ENCODE results near the gene AOPEP.
"Not testable (repeated sequence)": the region's sequence is repeated elsewhere in the genome, so short reads cannot be mapped to it uniquely, and the experiment has no call there.

Gene AOPEP

GRCh38 chr9:94945197-94946144, 219.0 kb downstream of the AOPEP start:
- DNase-seq: peak; percentile 91

GRCh38 chr9:94946256-94946655, 219.8 kb downstream of the AOPEP start:
- DNase-seq: no peak

- no peak for DNase-seq
These were observed 222.2 kb downstream of the AOPEP start for GRCh38 chr9:94948567-94949235.

- no peak for DNase-seq
These were observed 222.9 kb downstream of the AOPEP start for GRCh38 chr9:94949370-94949769.

GRCh38 chr9:94950040-94950578, 223.6 kb downstream of the AOPEP start:
- no peak for DNase-seq

- DNase-seq: peak; percentile 29
These were observed 224.3 kb downstream of the AOPEP start for GRCh38 chr9:94950579-94951323.

GRCh38 chr9:94951324-94952135, 225.0 kb downstream of the AOPEP start:
- no peak for DNase-seq

- DNase-seq: no peak
These were observed 226.3 kb downstream of the AOPEP start for GRCh38 chr9:94952565-94953373.

GRCh38 chr9:94956731-94957130, 230.2 kb downstream of the AOPEP start:
- DNase-seq: no peak

- no peak for DNase-seq
These were observed 234.5 kb downstream of the AOPEP start for GRCh38 chr9:94960964-94961363.

- DNase-seq: no peak
These were observed 235.4 kb downstream of the AOPEP start for GRCh38 chr9:94961870-94962269.

- DNase-seq: not testable (repeated sequence)
These were observed 239.1 kb downstream of the AOPEP start for GRCh38 chr9:94965631-94966030.

- not testable (repeated sequence) for DNase-seq
These were observed 239.5 kb downstream of the AOPEP start for GRCh38 chr9:94966046-94966445.

GRCh38 chr9:94967482-94967881, 241.0 kb downstream of the AOPEP start:
- DNase-seq: no peak

GRCh38 chr9:94971378-94972131, 245.1 kb downstream of the AOPEP start:
- no peak for DNase-seq

- DNase-seq: peak; percentile 20
These were observed 247.0 kb downstream of the AOPEP start for GRCh38 chr9:94973451-94973941.

- DNase-seq: no peak
These were observed 247.8 kb downstream of the AOPEP start for GRCh38 chr9:94974154-94974879.

GRCh38 chr9:94975480-94975879, 249.0 kb downstream of the AOPEP start:
- DNase-seq: no peak

- no peak for DNase-seq
These were observed 249.6 kb downstream of the AOPEP start for GRCh38 chr9:94976077-94976476.

- no peak for DNase-seq
These were observed 250.9 kb downstream of the AOPEP start for GRCh38 chr9:94977416-94977815.
